ENCODE measurements around the gene ARSH.
"Not testable (repeated sequence)": the region's sequence is repeated elsewhere in the genome, so short reads cannot be mapped to it uniquely, and the experiment has no call there.

ARSH gene, protein sequence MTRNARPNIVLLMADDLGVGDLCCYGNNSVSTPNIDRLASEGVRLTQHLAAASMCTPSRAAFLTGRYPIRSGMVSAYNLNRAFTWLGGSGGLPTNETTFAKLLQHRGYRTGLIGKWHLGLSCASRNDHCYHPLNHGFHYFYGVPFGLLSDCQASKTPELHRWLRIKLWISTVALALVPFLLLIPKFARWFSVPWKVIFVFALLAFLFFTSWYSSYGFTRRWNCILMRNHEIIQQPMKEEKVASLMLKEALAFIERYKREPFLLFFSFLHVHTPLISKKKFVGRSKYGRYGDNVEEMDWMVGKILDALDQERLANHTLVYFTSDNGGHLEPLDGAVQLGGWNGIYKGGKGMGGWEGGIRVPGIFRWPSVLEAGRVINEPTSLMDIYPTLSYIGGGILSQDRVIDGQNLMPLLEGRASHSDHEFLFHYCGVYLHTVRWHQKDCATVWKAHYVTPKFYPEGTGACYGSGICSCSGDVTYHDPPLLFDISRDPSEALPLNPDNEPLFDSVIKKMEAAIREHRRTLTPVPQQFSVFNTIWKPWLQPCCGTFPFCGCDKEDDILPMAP

GRCh38 chrX:3006495-3006894, at the start of gene ARSH:
Gene ARSH, plus strand, starts transcription at chrX:3006546. Its CDS starts 67 bp downstream, at chrX:3006613.
- DNase-seq (ENCODE audit: low read depth in 2 of 2) = no peak

- DNase-seq (ENCODE audit: low read depth in 2 of 2) = no peak
These were observed 48.1 kb upstream of the ARSH start for GRCh38 chrX:2958199-2958598.

DNA sequence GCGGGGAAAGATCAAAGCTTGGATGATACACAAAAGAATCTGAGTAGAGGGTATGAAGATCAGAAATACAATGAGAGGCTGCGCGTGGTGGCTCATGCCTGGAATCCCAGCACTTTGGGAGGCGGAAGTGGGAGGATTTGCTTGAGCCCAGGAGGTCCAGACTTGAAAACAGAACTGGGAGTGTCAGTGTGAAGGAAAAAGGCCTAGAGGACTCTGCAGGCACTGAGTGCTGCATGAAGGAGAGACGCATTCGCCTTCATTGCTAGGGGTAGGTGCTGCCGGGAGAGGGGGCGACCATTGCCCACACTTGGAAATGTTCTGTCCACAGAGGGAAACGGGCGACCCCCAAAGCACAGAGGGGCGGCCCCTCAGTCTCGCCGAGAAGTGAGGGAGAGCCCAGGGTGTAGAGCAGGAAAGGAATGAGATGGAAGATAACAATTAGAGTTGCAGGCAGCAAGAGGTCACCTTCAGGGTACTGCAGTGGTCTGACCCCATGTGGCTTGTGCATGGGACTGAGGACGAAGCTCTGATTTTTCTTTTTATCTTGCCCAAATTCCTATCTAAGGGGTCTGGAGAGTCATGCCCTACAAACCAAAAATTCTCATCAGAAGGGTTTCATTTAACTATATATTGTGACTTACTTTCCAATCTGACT, 45.4 kb upstream of the ARSH start:
- DNase-seq (ENCODE audit: low read depth in 2 of 2) = no peak

- DNase-seq (ENCODE audit: low read depth in 2 of 2) = no peak
These were observed 44.0 kb upstream of the ARSH start for GRCh38 chrX:2962381-2962780.

DNA sequence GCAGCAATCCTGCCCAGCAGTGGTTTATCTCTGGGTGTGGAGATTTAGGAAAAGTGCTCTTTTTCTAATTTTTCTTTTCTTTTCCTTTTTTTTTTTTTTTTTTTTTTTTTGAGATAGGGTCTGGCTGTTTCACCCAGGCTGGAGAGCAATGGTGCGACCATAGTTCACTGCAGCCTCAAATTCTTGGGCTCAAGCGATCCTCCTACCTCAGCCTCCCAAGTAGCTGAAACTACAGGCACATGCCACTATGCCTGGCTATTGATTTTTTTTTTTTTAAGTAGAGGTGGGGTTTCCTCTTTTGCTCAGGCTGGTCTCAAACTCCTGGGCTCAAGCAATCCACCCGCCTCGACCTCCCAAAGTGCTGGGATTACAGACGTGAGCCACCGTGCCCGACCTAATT, 42.9 kb upstream of the ARSH start:
- DNase-seq (ENCODE audit: low read depth in 2 of 2) = not testable (repeated sequence)

DNA sequence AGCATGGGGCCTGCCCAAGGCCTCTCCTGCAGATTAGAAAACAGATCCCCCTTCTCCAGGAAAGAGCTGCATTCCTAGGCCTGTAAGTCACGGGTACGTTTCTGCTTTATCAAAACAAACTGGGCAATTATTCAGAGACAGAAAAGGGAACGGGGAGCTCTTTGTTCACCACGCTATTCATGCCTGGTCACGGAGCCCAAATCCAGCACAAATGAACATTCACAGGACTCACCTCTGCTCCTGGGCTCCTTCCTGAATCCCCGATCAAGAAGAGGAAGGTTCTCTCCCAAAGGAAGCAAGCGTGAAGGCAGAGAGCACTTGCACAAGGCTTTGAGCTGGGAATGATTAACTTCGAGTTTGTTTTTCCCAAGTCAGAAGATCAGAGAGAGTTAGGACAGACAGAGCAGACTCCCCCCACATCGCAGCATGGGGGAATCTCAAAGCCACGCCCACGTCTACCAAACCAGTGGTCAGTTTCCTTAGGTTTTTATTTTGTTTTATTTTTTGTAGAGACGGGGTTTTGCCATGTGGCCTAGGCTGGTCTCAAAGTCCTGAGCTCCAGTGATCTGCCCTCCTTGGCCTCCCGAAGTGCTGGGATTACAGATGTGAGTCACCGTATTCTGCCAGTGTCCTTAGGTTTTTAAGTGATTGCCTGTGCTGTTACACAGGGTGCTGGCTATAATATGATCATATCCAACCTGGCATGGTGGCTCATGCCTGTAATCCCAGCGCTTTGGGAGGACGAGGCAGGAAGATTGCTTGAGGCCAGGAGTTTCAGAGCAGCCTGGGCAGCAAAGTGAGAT, 42.2 kb upstream of the ARSH start:
- DNase-seq (ENCODE audit: low read depth in 2 of 2) = not testable (repeated sequence)

- no peak for DNase-seq (ENCODE audit: low read depth in 2 of 2)
These were observed 40.4 kb upstream of the ARSH start for GRCh38 chrX:2965965-2966364.

DNA sequence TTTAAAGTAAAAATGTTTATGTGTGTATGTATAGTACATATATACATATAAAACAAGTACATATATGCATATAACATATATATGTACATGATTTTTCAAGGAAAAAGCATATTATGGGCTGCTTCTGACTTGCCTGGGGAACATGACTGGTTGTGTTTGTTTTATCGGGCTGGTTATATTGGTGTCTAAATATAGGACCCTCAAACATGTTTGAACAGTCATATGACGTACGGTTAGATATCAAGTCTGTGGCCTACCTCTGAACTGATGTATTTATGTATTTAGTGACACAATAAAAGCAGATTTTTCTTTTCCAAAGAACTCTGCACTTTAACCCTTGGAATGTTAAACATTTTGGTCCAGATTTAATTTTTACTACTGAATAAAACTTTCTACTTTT, 39.3 kb upstream of the ARSH start:
- no peak for DNase-seq (ENCODE audit: low read depth in 2 of 2)

- no peak for DNase-seq (ENCODE audit: low read depth in 2 of 2)
These were observed 38.8 kb upstream of the ARSH start for GRCh38 chrX:2967584-2967983.

DNA sequence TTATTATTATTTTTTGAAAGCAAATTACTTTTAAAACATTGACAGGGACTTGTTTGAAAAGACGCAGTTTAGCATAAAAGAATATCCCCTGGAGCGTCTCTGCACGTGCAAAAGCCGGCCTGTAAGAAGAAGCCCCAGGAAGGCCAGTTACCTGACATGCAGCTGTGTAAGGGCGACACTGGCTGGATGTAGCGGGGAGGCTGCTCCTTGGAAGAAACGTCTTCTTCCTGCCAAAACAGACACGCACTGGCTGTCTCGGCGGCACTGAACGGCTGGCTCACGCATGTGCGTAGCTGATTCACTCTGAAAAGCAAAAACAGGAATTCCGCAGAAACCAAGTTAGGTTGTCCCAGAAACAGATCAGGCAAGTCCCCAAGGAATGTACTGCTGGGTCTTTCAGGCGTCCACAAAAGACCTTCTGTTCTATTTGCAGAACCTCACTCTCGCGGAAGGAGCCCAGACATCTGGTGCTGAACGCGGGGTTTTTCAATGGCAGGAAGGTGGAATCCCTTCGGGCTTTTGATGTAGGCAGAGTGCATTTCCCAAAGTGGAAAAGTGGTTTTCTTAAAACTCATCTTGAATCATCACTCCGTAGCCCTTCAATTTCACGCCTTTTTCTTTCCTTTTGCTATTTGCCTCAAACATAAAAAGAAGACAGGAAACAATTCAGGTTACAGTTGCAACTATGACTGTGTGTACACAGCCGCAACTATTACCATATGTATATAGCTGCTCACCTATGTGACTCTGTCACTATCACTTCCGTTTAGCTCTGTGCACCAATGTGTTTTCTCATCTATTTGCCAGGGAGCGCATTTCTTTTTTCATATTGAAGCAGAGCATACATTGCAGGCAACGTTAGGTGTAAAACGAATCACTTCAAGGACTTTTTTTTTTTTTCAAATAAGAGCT, 38.1 kb upstream of the ARSH start:
- DNase-seq (ENCODE audit: low read depth in 2 of 2) = no peak

GRCh38 chrX:2969021-2969420, 37.3 kb upstream of the ARSH start:
- DNase-seq (ENCODE audit: low read depth in 2 of 2) = no peak

GRCh38 chrX:2972391-2972790, 34.0 kb upstream of the ARSH start:
- no peak for DNase-seq (ENCODE audit: low read depth in 2 of 2)

GRCh38 chrX:2974961-2975360, 31.4 kb upstream of the ARSH start:
- no peak for DNase-seq (ENCODE audit: low read depth in 2 of 2)

GRCh38 chrX:2978639-2979038, 27.7 kb upstream of the ARSH start:
- not testable (repeated sequence) for DNase-seq (ENCODE audit: low read depth in 2 of 2)

- no peak for DNase-seq (ENCODE audit: low read depth in 2 of 2)
These were observed 22.0 kb upstream of the ARSH start for GRCh38 chrX:2984342-2984741.

DNA sequence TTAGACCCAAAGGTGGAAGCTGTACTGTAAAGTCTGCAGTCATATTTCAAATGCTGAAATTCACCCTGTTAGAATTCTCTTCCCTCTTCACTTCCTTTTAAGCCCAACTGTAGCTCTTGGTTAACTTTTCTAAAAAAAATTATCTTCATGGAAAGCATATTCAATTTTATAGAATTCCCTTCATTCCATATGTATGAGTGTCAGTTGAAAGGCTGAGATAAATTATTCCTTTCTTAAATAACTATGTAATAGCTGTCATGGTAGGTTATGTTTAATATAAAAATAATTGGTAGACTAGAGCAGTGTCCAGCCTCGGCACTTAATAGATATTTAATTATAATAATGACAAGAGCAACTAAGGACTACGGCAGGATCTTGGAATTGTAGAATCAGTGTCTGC, 16.8 kb upstream of the ARSH start:
- no peak for DNase-seq (ENCODE audit: low read depth in 2 of 2)

- DNase-seq (ENCODE audit: low read depth in 2 of 2) = no peak
These were observed 4.2 kb downstream of the ARSH start for GRCh38 chrX:3010532-3010931.

DNA sequence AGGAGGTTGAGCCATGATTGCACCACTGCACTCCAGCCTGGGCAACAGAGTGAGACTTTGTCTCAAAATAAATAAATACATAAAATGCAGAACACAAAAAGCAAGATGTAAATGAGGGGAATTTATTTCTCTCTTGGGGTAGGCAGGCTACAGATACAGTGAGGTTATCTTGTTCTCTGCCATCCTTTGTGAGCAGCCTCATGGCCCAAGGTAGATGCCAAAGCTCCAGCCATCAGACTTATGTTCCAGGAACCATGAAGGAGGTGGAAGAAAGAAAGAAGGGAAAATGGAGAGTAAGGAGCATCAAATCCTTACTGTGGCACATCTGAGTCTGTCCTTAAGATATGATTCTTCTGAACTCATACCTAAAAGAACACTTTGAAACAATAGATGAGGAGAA, 11.1 kb downstream of the ARSH start:
- no peak for DNase-seq (ENCODE audit: low read depth in 2 of 2)

DNA sequence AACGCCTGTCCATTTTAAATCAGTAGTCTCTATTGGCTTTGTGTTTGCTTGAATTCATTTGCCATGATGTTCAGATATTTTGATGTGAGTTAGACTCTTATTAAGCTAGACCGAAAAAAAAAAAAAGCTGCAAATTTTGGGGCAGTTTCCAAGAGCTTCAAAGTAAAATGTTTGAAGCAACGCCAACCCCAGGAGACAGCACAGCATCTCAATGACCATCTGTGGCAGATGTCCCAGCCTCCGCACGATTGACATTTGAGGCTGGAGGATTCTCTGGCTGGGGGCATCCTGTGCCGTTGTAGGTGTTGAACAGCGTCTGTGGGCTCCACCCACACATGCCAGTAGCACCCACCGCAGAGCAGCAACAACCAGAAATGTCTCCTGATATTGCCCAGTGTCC, 17.8 kb downstream of the ARSH start:
- DNase-seq (ENCODE audit: low read depth in 2 of 2) = no peak

DNA sequence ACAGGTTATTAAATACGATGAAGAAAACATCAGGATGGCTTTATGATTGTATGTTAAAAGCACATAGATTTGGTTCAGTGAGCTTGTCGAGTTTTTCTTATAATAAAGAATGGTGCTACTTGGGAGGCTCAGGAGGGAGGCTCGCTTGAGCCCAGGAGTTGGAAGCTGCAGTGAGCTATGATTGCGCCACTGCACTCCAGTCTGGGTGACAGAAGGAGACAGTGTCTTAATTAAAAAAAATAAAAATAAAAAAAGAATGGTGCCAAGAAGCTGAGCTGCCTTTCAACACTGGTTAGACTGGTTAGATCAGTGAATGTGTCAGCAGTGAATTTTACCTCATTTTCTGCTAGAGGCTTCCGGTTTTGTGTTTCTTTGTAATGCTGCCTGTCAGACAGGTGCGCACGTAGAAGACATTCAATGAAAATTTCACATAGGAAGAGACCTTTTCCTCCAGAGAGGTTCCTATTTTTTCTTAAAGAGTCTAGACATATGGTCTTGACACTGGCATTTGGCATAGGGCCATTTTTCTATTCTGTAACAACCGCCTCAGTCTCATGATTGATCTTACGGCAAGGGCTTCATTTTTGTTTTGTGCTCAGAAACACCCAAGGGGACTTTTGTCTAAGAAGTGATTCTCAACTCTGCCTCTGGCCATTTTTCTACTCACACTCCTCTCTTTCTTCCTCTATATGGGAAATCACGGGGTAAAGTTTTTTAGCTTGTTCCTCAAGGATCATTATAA, 19.9 kb downstream of the ARSH start:
- DNase-seq (ENCODE audit: low read depth in 2 of 2) = no peak

Data from stimulated activated CD4-positive, alpha-beta T cell treated with anti-CD3 and anti-CD28 coated beads, Interleukin-15, amount 100 ng/mL, for 48 hours (primary cell).